HG03175 (cell line): ENCODE results near the gene FBP1.
"Not testable (repeated sequence)": the region's sequence is repeated elsewhere in the genome, so short reads cannot be mapped to it uniquely, and the experiment has no call there.

Experiments used
- ATAC-seq: cut with Tn5 transposase; IDR thresholded peaks from one replicate; pipeline ENCODE4 v1.9.1; 2021; ENCODE audit warnings: mild to moderate bottlenecking, moderate library complexity; ENCODE audit not compliant: unreplicated experiment

FBP1 gene

GRCh38 chr9:94623253-94623652 is 16.1 kb downstream of the FBP1 start:
- no peak for ATAC-seq

GRCh38 chr9:94622087-94622800 is 17.1 kb downstream of the FBP1 start:
- no peak for ATAC-seq

- no peak for ATAC-seq
Observed at GRCh38 chr9:94619026-94619425, 20.3 kb downstream of the FBP1 start.

- ATAC-seq = no peak
Observed at GRCh38 chr9:94613003-94613402, 26.3 kb downstream of the FBP1 start.

GRCh38 chr9:94612071-94612470 is 27.2 kb downstream of the FBP1 start:
- ATAC-seq = no peak

GRCh38 chr9:94611638-94612068 is 27.7 kb downstream of the FBP1 start:
- ATAC-seq = no peak

- no peak for ATAC-seq
Observed at GRCh38 chr9:94610181-94610606, 29.1 kb downstream of the FBP1 start.

GRCh38 chr9:94607423-94607691 is 32.0 kb downstream of the FBP1 start:
- ATAC-seq = no peak

GRCh38 chr9:94606646-94607422 is 32.5 kb downstream of the FBP1 start:
- ATAC-seq = no peak

GRCh38 chr9:94603259-94604160 is 35.8 kb downstream of the FBP1 start:
- ATAC-seq = peak; percentile 63

- ATAC-seq = no peak
Observed at GRCh38 chr9:94602666-94603065, 36.7 kb downstream of the FBP1 start.

GRCh38 chr9:94600715-94601114 is 38.6 kb downstream of the FBP1 start:
- ATAC-seq = no peak

GRCh38 chr9:94600258-94600657 is 39.1 kb downstream of the FBP1 start:
- no peak for ATAC-seq

GRCh38 chr9:94599102-94599501 is 40.2 kb downstream of the FBP1 start:
- no peak for ATAC-seq

GRCh38 chr9:94593459-94594345 is 45.6 kb downstream of the FBP1 start, which contains the start of gene FBP2:
TSS of gene FBP2 (minus strand) at chr9:94593824. CDS start at chr9:94593726, 98 bp downstream.
- no peak for ATAC-seq

GRCh38 chr9:94592683-94593082 is 46.6 kb downstream of the FBP1 start:
- not testable (repeated sequence) for ATAC-seq

- ATAC-seq = no peak
Observed at GRCh38 chr9:94591876-94592275, 47.4 kb downstream of the FBP1 start.

GRCh38 chr9:94591046-94591545 is 48.2 kb downstream of the FBP1 start:
- ATAC-seq = not testable (repeated sequence)

- no peak for ATAC-seq
Observed at GRCh38 chr9:94588681-94589080, 50.6 kb downstream of the FBP1 start.

- no peak for ATAC-seq
Observed at GRCh38 chr9:94586814-94587213, 52.5 kb downstream of the FBP1 start.
